NCI-H146 (cell line): ENCODE measurements around the gene DHX57.

Experiments used
- DNase-seq: peaks from one replicate; lab custom pipeline; 2025; lab: John Stamatoyannopoulos, UW

Gene DHX57

GRCh38 chr2:38751596-38752410 lies 123.9 kb downstream of the DHX57 start:
- DNase-seq: peak; percentile 62

GRCh38 chr2:38750891-38751595 lies 124.7 kb downstream of the DHX57 start, which contains the start of gene SRSF7:
Gene SRSF7 (minus strand): TSS chr2:38751361. CDS start chr2:38751256, 105 bp downstream.
- DNase-seq: peak; percentile 99

GRCh38 chr2:38750011-38750890 lies 125.5 kb downstream of the DHX57 start:
- peak; percentile 56 for DNase-seq

- no peak for DNase-seq
These were observed 126.6 kb downstream of the DHX57 start for GRCh38 chr2:38748943-38749804.

- no peak for DNase-seq
These were observed 127.3 kb downstream of the DHX57 start for GRCh38 chr2:38748391-38748790.

- DNase-seq: no peak
These were observed 127.9 kb downstream of the DHX57 start for GRCh38 chr2:38747819-38748218.
